Measurements from ENCODE around the gene FBXO48.

- TF ChIP-seq CTCF (IDR thresholded peaks at IDR 0.05) = no peak
- TF ChIP-seq POLR2A (IDR thresholded peaks at IDR 0.05) = no peak
Measured at GRCh38 chr2:68482296-68482820, 15.3 kb upstream of the FBXO48 start.

All from esophagus squamous epithelium (tissue), 4 donors.